Measurements from ENCODE around the gene MLLT3.

MLLT3 gene

GRCh38 chr9:20356403-20357036 is 265.8 kb downstream of the MLLT3 start:
- in situ Hi-C loops (cut with HindIII; ENCODE audit: low sequenced_read_pairs), result no loop called here

- in situ Hi-C loops (cut with HindIII; ENCODE audit: low sequenced_read_pairs), result no loop called here
These were observed 267.3 kb downstream of the MLLT3 start for GRCh38 chr9:20355022-20355421.

GRCh38 chr9:20353931-20354652 is 268.2 kb downstream of the MLLT3 start:
- in situ Hi-C loops (cut with HindIII; ENCODE audit: low sequenced_read_pairs), result no loop called here

GRCh38 chr9:20353524-20353923 is 268.8 kb downstream of the MLLT3 start:
- in situ Hi-C loops (cut with HindIII; ENCODE audit: low sequenced_read_pairs), result no loop called here

- in situ Hi-C loops (cut with HindIII; ENCODE audit: low sequenced_read_pairs), result no loop called here
These were observed 269.7 kb downstream of the MLLT3 start for GRCh38 chr9:20352591-20352990.

- in situ Hi-C loops (cut with HindIII; ENCODE audit: low sequenced_read_pairs), result no loop called here
These were observed 270.6 kb downstream of the MLLT3 start for GRCh38 chr9:20351715-20352114.

GRCh38 chr9:20349568-20349967 is 272.7 kb downstream of the MLLT3 start:
- in situ Hi-C loops (cut with HindIII; ENCODE audit: low sequenced_read_pairs), result no loop called here

GRCh38 chr9:20343325-20343724 is 279.0 kb downstream of the MLLT3 start:
- in situ Hi-C loops (cut with HindIII; ENCODE audit: low sequenced_read_pairs), result no loop called here

GRCh38 chr9:20340511-20340861 is 281.8 kb downstream of the MLLT3 start:
- in situ Hi-C loops (cut with HindIII; ENCODE audit: low sequenced_read_pairs), result no loop called here

GRCh38 chr9:20335668-20336332 is 286.5 kb downstream of the MLLT3 start:
- in situ Hi-C loops (cut with HindIII; ENCODE audit: low sequenced_read_pairs), result no loop called here

GRCh38 chr9:20333991-20334390 is 288.3 kb downstream of the MLLT3 start:
- in situ Hi-C loops (cut with HindIII; ENCODE audit: low sequenced_read_pairs), result no loop called here

GRCh38 chr9:20331095-20331685 is 291.1 kb downstream of the MLLT3 start:
- in situ Hi-C loops (cut with HindIII; ENCODE audit: low sequenced_read_pairs), result no loop called here

GRCh38 chr9:20330688-20331087 is 291.6 kb downstream of the MLLT3 start:
- in situ Hi-C loops (cut with HindIII; ENCODE audit: low sequenced_read_pairs), result no loop called here

- in situ Hi-C loops (cut with HindIII; ENCODE audit: low sequenced_read_pairs), result no loop called here
These were observed 295.8 kb downstream of the MLLT3 start for GRCh38 chr9:20326516-20326915.

GRCh38 chr9:20325008-20325407 is 297.3 kb downstream of the MLLT3 start:
- in situ Hi-C loops (cut with HindIII; ENCODE audit: low sequenced_read_pairs), result no loop called here

- in situ Hi-C loops (cut with HindIII; ENCODE audit: low sequenced_read_pairs), result no loop called here
These were observed 300.1 kb downstream of the MLLT3 start for GRCh38 chr9:20322212-20322611.

GRCh38 chr9:20321423-20322082 is 300.7 kb downstream of the MLLT3 start:
- in situ Hi-C loops (cut with HindIII; ENCODE audit: low sequenced_read_pairs), result no loop called here

- in situ Hi-C loops (cut with HindIII; ENCODE audit: low sequenced_read_pairs), result no loop called here
These were observed 301.4 kb downstream of the MLLT3 start for GRCh38 chr9:20320921-20321320.

- in situ Hi-C loops (cut with HindIII; ENCODE audit: low sequenced_read_pairs), result no loop called here
These were observed 302.5 kb downstream of the MLLT3 start for GRCh38 chr9:20319641-20320337.

- in situ Hi-C loops (cut with HindIII; ENCODE audit: low sequenced_read_pairs), result no loop called here
These were observed 303.1 kb downstream of the MLLT3 start for GRCh38 chr9:20319241-20319640.

GRCh38 chr9:20317701-20318100 is 304.6 kb downstream of the MLLT3 start:
- in situ Hi-C loops (cut with HindIII; ENCODE audit: low sequenced_read_pairs), result no loop called here
